Panc1 (cell line): Measurements from ENCODE around the gene PHC2. TPM values are rescaled to one million over a fixed set of nuclear protein-coding genes. Genes with fewer than 3 reads are reported as not detected.

Experiments used
- ATAC-seq: fragments of 200-7000 bp; cut with Tn5 transposase; 2 replicates; pipeline ENCODE4 v1.9.1; 2020; ENCODE audit warnings: mild to moderate bottlenecking, moderate library complexity
- BruUV-seq: library from RNA; stranded (reverse); fragments of 400-500 nt; replicated peaks from 2 replicates; lab custom pipeline; 2021; lab: Mats Ljungman, UMichigan
- CTCF ChIA-PET: fragments of 300-600 bp; sonication (Branson Sonifier 250); formaldehyde crosslinking; loops from one replicate; lab custom pipeline; 2022; ENCODE audit warnings: antibody characterized with exemption; lab: Charles Lee
- POLR2A ChIA-PET: fragments of 300-600 bp; sonication (Branson Sonifier 250); formaldehyde crosslinking; loops from one replicate; lab custom pipeline; 2022; ENCODE audit warnings: antibody characterized with exemption; lab: Charles Lee
- DNase-seq: peaks from one replicate; pipeline ENCODE4 v3.0.0-alpha.2; 2010; ENCODE audit warnings: low read depth, low spot score
- H3K27ac ChIP-seq: 2 replicates; pipeline ENCODE4 v1.5.1; 2011; ENCODE audit warnings: mild to moderate bottlenecking, low read length, inconsistent platforms
- H3K27me3 ChIP-seq: fragments of 200-500 bp; sonication (Bioruptor generic); 2 replicates; pipeline ENCODE4 v1.6.0; 2014; ENCODE audit warnings: low read length, inconsistent platforms; ENCODE audit not compliant: control insufficient read depth, insufficient read depth
- H3K36me3 ChIP-seq: fragments of 200-500 bp; sonication (Bioruptor generic); 2 replicates; pipeline ENCODE4 v1.5.1; 2014; ENCODE audit warnings: inconsistent platforms, mild to moderate bottlenecking, low read length, moderate library complexity; ENCODE audit not compliant: control insufficient read depth, insufficient read depth
- H3K4me1 ChIP-seq: 2 replicates; pipeline ENCODE4 v1.5.1; 2011; ENCODE audit warnings: inconsistent platforms, mild to moderate bottlenecking, low read length, moderate library complexity; ENCODE audit not compliant: control insufficient read depth, insufficient read depth
- H3K4me3 ChIP-seq, 2 experiments: 2 replicates each; pipeline ENCODE4 v1.5.1; 2011 to 2012; ENCODE audit warnings: low read depth in 2 of 2, low read length in 2 of 2, mild to moderate bottlenecking in 2 of 2, inconsistent platforms in 1 of 2, moderate library complexity in 1 of 2
- H3K9me3 ChIP-seq: fragments of 200-500 bp; sonication (Bioruptor generic); 2 replicates; pipeline ENCODE4 v1.5.1; 2014; ENCODE audit warnings: low read depth, mild to moderate bottlenecking, inconsistent platforms, low read length, moderate library complexity; ENCODE audit not compliant: control insufficient read depth, insufficient read depth
- POLR2AphosphoS5 ChIP-seq: IDR thresholded peaks from 2 replicates; pipeline ENCODE4 v1.6.1; 2012; ENCODE audit warnings: mild to moderate bottlenecking, low read depth, low read length, moderate library complexity
- SIN3A ChIP-seq: IDR thresholded peaks from 2 replicates; pipeline ENCODE4 v1.6.1; 2012; ENCODE audit warnings: low read depth, mild to moderate bottlenecking, low read length, moderate library complexity, borderline replicate concordance; ENCODE audit not compliant: insufficient read depth
- TCF7L2 ChIP-seq: IDR thresholded peaks from 2 replicates; pipeline ENCODE4 v1.6.1; 2011; ENCODE audit warnings: mild to moderate bottlenecking, low read depth, low read length, inconsistent platforms
- in situ Hi-C: cut with HindIII; loops from 2 replicates; pipeline ENCODE4 v1.10.0; 2016; ENCODE audit warnings: low sequenced_read_pairs, low pct_unique_long_range_greater_than_20kb
- intact Hi-C: fragments of 100-400 bp; cut with micrococcal nuclease; formaldehyde crosslinking; loops from one replicate; pipeline ENCODE4 v1.10.0; 2022; ENCODE audit not compliant: unreplicated experiment
- total RNA-seq: library from RNA; stranded (reverse); gene quantifications from one replicate; pipeline ENCODE4 v1.2.1, GENCODE V29; 2021; ENCODE audit not compliant: unreplicated experiment
- TF ChIP-seq, protein P1 (sequence below), 2 experiments: IDR thresholded peaks; 2 replicates each; pipeline ENCODE4 v1.6.1; 2011 to 2012; ENCODE audit warnings: low read depth in 2 of 2, control low read depth in 1 of 2, low read length in 1 of 2, mild to moderate bottlenecking in 1 of 2, moderate library complexity in 1 of 2; ENCODE audit not compliant: insufficient read depth in 1 of 2
- TF ChIP-seq, protein P2 (sequence below): fragments of 450-650 bp; IDR thresholded peaks from 2 replicates; pipeline ENCODE4 v1.5.1; 2017; ENCODE audit warnings: mild to moderate bottlenecking

The PHC2 gene
- total RNA-seq, 1 experiment from 2014 or later, result 122 TPM

DNA sequence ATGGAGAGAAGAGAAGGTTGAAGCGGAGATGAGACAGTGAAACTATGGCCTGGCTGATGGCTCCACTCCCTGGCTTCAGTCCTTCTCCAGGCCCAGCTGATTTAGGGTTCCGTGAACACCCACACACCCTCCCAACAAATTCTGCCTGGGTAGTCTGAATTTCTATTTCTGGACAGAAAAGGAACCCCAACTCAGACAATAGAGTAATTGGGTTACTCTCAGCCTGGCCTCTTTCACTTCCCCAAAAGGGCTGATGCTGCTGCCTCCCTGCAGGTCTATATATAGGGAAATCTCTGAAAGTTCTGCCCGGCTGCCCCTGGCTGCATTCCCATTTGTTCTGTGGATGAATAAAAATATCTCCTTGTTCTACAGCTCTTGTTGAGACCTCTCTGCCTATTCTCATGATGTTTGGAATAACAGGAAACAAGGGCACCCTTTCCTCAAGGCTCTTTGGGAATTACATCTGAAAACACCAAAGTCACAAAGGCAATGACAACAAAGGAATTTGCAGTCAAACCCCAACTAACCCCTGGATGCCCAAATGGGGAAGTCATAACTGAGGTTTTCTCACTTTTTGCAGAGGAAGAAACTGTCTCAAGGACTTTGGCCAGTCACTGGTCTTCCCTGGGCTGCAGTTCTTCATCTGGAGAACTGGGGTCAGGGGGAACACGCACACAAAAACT is 30.2 kb upstream of the PHC2 start:
- no peak for ATAC-seq

DNA sequence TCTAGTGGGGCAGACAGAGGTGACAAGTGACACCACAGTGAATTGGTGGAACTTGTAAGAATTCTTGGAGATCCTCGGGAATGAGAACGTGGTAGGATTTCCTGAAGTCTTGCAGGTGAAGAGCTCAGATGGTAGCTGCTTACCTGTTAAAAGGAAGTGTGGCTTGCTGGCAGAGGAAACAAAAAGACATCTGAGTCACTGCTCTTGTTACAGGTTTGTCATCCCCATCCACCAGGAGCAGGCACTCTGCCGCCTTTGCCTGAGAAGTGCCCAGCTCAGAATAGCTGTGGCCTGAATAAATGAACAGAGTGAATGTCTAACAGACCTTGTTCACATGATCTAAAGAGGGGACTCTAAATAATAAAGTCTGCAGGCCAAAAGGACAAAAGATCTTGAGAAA is 29.2 kb upstream of the PHC2 start:
- no peaks in the 10 kb centered on the region for H3K9me3 ChIP-seq
- intact Hi-C loops, result no loop called here
- no peaks in the 10 kb centered on the region for H3K27me3 ChIP-seq
- no peaks in the 10 kb centered on the region for H3K36me3 ChIP-seq
- ATAC-seq, result no peak
- TF ChIP-seq SIN3A, result no peak
- TF ChIP-seq, protein P1, sequence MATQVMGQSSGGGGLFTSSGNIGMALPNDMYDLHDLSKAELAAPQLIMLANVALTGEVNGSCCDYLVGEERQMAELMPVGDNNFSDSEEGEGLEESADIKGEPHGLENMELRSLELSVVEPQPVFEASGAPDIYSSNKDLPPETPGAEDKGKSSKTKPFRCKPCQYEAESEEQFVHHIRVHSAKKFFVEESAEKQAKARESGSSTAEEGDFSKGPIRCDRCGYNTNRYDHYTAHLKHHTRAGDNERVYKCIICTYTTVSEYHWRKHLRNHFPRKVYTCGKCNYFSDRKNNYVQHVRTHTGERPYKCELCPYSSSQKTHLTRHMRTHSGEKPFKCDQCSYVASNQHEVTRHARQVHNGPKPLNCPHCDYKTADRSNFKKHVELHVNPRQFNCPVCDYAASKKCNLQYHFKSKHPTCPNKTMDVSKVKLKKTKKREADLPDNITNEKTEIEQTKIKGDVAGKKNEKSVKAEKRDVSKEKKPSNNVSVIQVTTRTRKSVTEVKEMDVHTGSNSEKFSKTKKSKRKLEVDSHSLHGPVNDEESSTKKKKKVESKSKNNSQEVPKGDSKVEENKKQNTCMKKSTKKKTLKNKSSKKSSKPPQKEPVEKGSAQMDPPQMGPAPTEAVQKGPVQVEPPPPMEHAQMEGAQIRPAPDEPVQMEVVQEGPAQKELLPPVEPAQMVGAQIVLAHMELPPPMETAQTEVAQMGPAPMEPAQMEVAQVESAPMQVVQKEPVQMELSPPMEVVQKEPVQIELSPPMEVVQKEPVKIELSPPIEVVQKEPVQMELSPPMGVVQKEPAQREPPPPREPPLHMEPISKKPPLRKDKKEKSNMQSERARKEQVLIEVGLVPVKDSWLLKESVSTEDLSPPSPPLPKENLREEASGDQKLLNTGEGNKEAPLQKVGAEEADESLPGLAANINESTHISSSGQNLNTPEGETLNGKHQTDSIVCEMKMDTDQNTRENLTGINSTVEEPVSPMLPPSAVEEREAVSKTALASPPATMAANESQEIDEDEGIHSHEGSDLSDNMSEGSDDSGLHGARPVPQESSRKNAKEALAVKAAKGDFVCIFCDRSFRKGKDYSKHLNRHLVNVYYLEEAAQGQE (IDR thresholded peaks at IDR 0.05; ENCODE audit: insufficient read depth in 1 of 2, low read depth in 2 of 2, low read length in 1 of 2), result no peak
- TF ChIP-seq, protein P2, sequence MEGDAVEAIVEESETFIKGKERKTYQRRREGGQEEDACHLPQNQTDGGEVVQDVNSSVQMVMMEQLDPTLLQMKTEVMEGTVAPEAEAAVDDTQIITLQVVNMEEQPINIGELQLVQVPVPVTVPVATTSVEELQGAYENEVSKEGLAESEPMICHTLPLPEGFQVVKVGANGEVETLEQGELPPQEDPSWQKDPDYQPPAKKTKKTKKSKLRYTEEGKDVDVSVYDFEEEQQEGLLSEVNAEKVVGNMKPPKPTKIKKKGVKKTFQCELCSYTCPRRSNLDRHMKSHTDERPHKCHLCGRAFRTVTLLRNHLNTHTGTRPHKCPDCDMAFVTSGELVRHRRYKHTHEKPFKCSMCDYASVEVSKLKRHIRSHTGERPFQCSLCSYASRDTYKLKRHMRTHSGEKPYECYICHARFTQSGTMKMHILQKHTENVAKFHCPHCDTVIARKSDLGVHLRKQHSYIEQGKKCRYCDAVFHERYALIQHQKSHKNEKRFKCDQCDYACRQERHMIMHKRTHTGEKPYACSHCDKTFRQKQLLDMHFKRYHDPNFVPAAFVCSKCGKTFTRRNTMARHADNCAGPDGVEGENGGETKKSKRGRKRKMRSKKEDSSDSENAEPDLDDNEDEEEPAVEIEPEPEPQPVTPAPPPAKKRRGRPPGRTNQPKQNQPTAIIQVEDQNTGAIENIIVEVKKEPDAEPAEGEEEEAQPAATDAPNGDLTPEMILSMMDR, result no peak
- TF ChIP-seq TCF7L2, result no peak
- TF ChIP-seq POLR2AphosphoS5, result no peak
- DNase-seq, result no peak
- BruUV-seq, result no TSS peak
- POLR2A ChIA-PET, result no interaction called here
- H3K4me1 ChIP-seq, result no peaks in the 10 kb centered on the region
- CTCF ChIA-PET, result no interaction called here
- H3K4me3 ChIP-seq, result no peak overlapping the region
- H3K27ac ChIP-seq, result no peak overlapping the region
- in situ Hi-C loops, result no loop called here

More for the DNA sequence above, 30.2 kb upstream of the PHC2 start:
- POLR2A ChIA-PET, result no interaction called here
- CTCF ChIA-PET, result no interaction called here
- no peak overlapping the region for H3K27ac ChIP-seq
- intact Hi-C loops (no loop called here), in situ Hi-C loops (no loop called here)
- TF ChIP-seq TCF7L2, result no peak
- TF ChIP-seq, protein P1 (IDR thresholded peaks at IDR 0.05; ENCODE audit: insufficient read depth in 1 of 2, low read depth in 2 of 2, low read length in 1 of 2), result no peak
- no peak for TF ChIP-seq SIN3A
- no peak for TF ChIP-seq POLR2AphosphoS5
- TF ChIP-seq, protein P2, result no peak
- H3K4me1 ChIP-seq, result no peaks in the 10 kb centered on the region
- DNase-seq, result no peak
- no peaks in the 10 kb centered on the region for H3K36me3 ChIP-seq
- no peaks in the 10 kb centered on the region for H3K27me3 ChIP-seq
- BruUV-seq, result no TSS peak
- H3K9me3 ChIP-seq, result no peaks in the 10 kb centered on the region
- no peak overlapping the region for H3K4me3 ChIP-seq
